ENCODE results near the gene GPSM1.

DNA sequence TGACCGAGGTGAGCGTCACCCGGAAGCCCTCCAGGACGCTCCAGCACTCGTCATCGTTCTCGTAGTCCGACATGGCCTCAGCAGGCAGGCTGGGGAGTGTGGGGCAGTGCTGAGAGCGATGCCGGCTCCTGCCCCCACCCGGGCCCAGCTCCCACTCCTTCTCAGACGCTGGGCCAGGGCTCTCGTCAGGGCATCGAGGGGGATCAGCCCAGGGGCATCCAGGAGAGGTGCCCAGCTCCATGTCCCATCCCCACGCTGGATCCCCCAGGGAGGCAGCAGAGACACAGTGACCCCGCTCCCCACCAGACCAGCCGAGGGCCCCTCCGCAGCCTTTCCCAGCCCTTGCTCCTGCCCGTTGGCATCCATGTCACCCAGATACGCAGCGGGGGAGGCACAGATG, 44.7 kb downstream of the GPSM1 start:
- TF ChIP-seq, protein P1, sequence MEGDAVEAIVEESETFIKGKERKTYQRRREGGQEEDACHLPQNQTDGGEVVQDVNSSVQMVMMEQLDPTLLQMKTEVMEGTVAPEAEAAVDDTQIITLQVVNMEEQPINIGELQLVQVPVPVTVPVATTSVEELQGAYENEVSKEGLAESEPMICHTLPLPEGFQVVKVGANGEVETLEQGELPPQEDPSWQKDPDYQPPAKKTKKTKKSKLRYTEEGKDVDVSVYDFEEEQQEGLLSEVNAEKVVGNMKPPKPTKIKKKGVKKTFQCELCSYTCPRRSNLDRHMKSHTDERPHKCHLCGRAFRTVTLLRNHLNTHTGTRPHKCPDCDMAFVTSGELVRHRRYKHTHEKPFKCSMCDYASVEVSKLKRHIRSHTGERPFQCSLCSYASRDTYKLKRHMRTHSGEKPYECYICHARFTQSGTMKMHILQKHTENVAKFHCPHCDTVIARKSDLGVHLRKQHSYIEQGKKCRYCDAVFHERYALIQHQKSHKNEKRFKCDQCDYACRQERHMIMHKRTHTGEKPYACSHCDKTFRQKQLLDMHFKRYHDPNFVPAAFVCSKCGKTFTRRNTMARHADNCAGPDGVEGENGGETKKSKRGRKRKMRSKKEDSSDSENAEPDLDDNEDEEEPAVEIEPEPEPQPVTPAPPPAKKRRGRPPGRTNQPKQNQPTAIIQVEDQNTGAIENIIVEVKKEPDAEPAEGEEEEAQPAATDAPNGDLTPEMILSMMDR (conservative IDR thresholded peaks at IDR 0.05 in 1 of 2, IDR thresholded peaks at IDR 0.05 in 1 of 2; ENCODE audit: extremely low read depth in 1 of 2, insufficient read depth in 1 of 2, low read depth in 1 of 2, low read length in 2 of 2), result no peak
- TF ChIP-seq EZH2 (IDR thresholded peaks at IDR 0.05; ENCODE audit: borderline replicate concordance, low read length), result no peak

Data from mammary epithelial cell (primary cell).